Heart left ventricle (tissue), 13 donors: ENCODE results near the gene SNX5.

Experiments used
- CTCF ChIP-seq, 12 donors: fragments of 200-600 bp; sonication (generic) in 4 of 12; IDR thresholded peaks; one replicate each; pipeline versions ENCODE4 v1.5.0 to v1.8.0; 2018 to 2022; ENCODE audit warnings: antibody characterized with exemption in 12 of 12, mild to moderate bottlenecking in 5 of 12
- POLR2A ChIP-seq, 2 donors: fragments of 450-650 bp; IDR thresholded peaks; one replicate each; pipeline ENCODE4 v1.6.1; 2017; ENCODE audit warnings: antibody characterized with exemption in 2 of 2, mild to moderate bottlenecking in 2 of 2, moderate library complexity in 2 of 2
- donor health status: ischemic (EF 13 %, LVEDD 7.1; RV severe dilation, severe dysfunction).
- donor health status: DM: no; HTN: yes; CAD: no.
- donor health status: DM: no; HTN: no; CAD: no.
- donor health status: ischemic (EF 25% LVEDD 6.9; RV normal size, moderate dysfunction).
- donor health status: ischemic (EF 25% LVEDD 5.7; RV mildly dilated, moderate dysfunction).
- donor health status: ischemic (EF 35%, LVEDD 5.7; RV mildly dilated, moderate dysfunction).
- donor health status: nonischemic (EF 11% LVEDD 7.7; RV severe dilation, severe dysfunction).
- donor health status: DM: yes; HTN: yes; CAD: no.
- donor health status: PGD.
- donor health status: ischemic (EF 29% LVEDD 5.4; RV normal size, mild dysfunction).
- donor health status: nonischemic (EF 23%, LVEDD 6.1; RV moderate dilation, normal function).

DNA sequence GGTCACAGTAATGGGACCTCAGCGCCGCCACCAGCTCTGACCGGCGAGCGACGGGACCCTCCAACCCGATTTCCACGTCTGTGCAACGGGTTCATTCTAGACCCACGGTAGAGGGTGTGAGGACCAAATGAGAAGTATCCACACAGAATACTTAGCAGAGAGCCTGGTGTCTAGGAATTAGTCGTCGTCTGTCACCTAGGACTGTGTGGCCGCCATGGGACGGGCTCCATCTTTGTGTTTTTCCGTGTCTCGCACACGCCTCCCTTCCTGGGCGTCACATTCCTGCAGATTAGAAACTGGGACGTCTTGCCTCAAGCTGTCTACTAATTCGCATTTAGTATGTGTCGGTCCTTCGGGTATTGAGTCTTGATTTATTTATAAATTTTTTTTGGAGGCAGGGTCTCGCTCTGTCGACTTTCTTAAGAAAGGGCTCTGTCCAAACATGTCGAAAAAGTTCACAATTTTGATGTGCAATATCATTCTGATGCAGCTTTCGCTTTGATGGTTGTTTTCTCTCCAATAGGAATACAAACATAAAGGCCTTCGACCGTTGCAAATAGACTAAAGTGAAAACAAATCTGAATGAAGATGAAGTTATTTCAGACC lies 787 bp upstream of the SNX5 start:
- TF ChIP-seq CTCF (IDR thresholded peaks at IDR 0.05) (no peak), POLR2A (IDR thresholded peaks at IDR 0.05) (no peak)
